ENCODE measurements around the gene ECSCR. TPM values are rescaled to one million over a fixed set of nuclear protein-coding genes. Genes with fewer than 3 reads are reported as not detected.

The ECSCR gene
- total RNA-seq, 1 experiment from 2014 or later, result 0.36 TPM

GRCh38 chr5:139439013-139439903 is 23.3 kb downstream of the ECSCR start, which contains the start of gene DNAJC18:
TSS of gene DNAJC18 (minus strand) at chr5:139439525. CDS start at chr5:139439445, 80 bp downstream.
- TF ChIP-seq EZH2phosphoT487 (IDR thresholded peaks at IDR 0.05; ENCODE audit: borderline replicate concordance, low read length) (no peak), EZH2 (IDR thresholded peaks at IDR 0.05; ENCODE audit: low read length, unreplicated experiment) (no peak), CTCF (conservative IDR thresholded peaks at IDR 0.05; ENCODE audit: low read depth, low read length) (no peak)
- no peaks in the 10 kb centered on the region for H3K27me3 ChIP-seq (ENCODE audit: low read length)
- H3K27ac ChIP-seq (ENCODE audit: low read length), result peak within 1 kb of the TSS; percentile 50
- no peaks in the 10 kb centered on the region for H3K9me3 ChIP-seq (ENCODE audit: low read length)
- ChIA-PET CTCF (interaction anchor here (0.5 to 0.6 kb wide), 2 partner anchors 17 to 24 kb away, joined by 3 to 9 read pairs; no protein-coding TSS in a partner anchor), POLR2A (ENCODE audit: unreplicated experiment) (interaction anchor here (0.5 to 0.7 kb wide), 3 partner anchors 16 to 824 kb away, joined by 3 to 6 read pairs (median 3); no protein-coding TSS in a partner anchor)
- ATAC-seq (peak; percentile 94), DNase-seq (peak; percentile 76)
- peak within 1 kb of the TSS; percentile 99 for H2AFZ ChIP-seq (ENCODE audit: low read length)
- intact Hi-C loops (cut with micrococcal nuclease), result loop anchor here (5.0 kb wide), 1 partner anchor 73 kb away; no protein-coding TSS in a partner anchor
- no peaks in the 10 kb centered on the region for H4K20me1 ChIP-seq (ENCODE audit: low read length)
- H3F3A ChIP-seq (ENCODE audit: low read length, unreplicated experiment), result no peaks in the 10 kb centered on the region
- H3K4me3 ChIP-seq (ENCODE audit: low read length), result peak within 1 kb of the TSS; percentile 88
- H3K79me2 ChIP-seq (ENCODE audit: low read length), result no peaks in the 10 kb centered on the region
- peak within 1 kb of the TSS; percentile 79 for H3K9ac ChIP-seq (ENCODE audit: low read length)
- no peaks in the 10 kb centered on the region for H3K9me2 ChIP-seq (replicated peaks; ENCODE audit: low read length)
- TSS peak; percentile 76 for BruUV-seq (replicated peaks)
- no peaks in the 10 kb centered on the region for H3K36me3 ChIP-seq (ENCODE audit: low read depth, low read length)
- H3K4me2 ChIP-seq (ENCODE audit: low read length), result peak within 1 kb of the TSS; percentile 97
- H3K4me1 ChIP-seq (ENCODE audit: insufficient read depth, low read length), result peaks cover 16% of the 10 kb centered on the region

- Histone ChIP-seq H3K9ac (ENCODE audit: low read length) (no peak overlapping the region), H3K9me2 (replicated peaks; ENCODE audit: low read length) (no peaks in the 10 kb centered on the region), H3K4me2 (ENCODE audit: low read length) (peak overlapping the region; percentile 97), H3F3A (ENCODE audit: low read length, unreplicated experiment) (no peaks in the 10 kb centered on the region), H3K27me3 (ENCODE audit: low read length) (no peaks in the 10 kb centered on the region), H3K36me3 (ENCODE audit: low read depth, low read length) (no peaks in the 10 kb centered on the region), H3K9me3 (ENCODE audit: low read length) (no peaks in the 10 kb centered on the region), H3K4me3 (ENCODE audit: low read length) (peak overlapping the region; percentile 88), H4K20me1 (ENCODE audit: low read length) (no peaks in the 10 kb centered on the region), H3K27ac (ENCODE audit: low read length) (no peak overlapping the region), H2AFZ (ENCODE audit: low read length) (peak overlapping the region; percentile 99), H3K79me2 (ENCODE audit: low read length) (no peaks in the 10 kb centered on the region), H3K4me1 (ENCODE audit: insufficient read depth, low read length) (peaks cover 10% of the 10 kb centered on the region)
- DNase-seq, result no peak
- CTCF ChIA-PET, result interaction anchor here (0.6 kb wide), 1 partner anchor 16 kb away, joined by 3 read pairs; no protein-coding TSS in a partner anchor
- ATAC-seq, result no peak
- TF ChIP-seq EZH2 (IDR thresholded peaks at IDR 0.05; ENCODE audit: low read length, unreplicated experiment), result no peak
- no peak for TF ChIP-seq CTCF (conservative IDR thresholded peaks at IDR 0.05; ENCODE audit: low read depth, low read length)
- no peak for TF ChIP-seq EZH2phosphoT487 (IDR thresholded peaks at IDR 0.05; ENCODE audit: borderline replicate concordance, low read length)
- POLR2A ChIA-PET (ENCODE audit: unreplicated experiment), result no interaction called here
- intact Hi-C loops (cut with micrococcal nuclease), result loop anchor here (5.0 kb wide), 1 partner anchor 74 kb away; no protein-coding TSS in a partner anchor
- BruUV-seq (replicated peaks), result no TSS peak
Observed at GRCh38 chr5:139438707-139439012, 23.9 kb downstream of the ECSCR start.
